Ovary (tissue), 3 donors: Measurements from ENCODE around the gene TSSC4.

Experiments
- CTCF ChIP-seq, 3 donors: fragments of 450-650 bp in 2 of 3; fragments of 200-600 bp in 1 of 3; IDR thresholded peaks; one replicate each; pipeline versions ENCODE4 v1.5.1 to v1.8.0; 2016 to 2022; ENCODE audit warnings: antibody characterized with exemption in 3 of 3, mild to moderate bottlenecking in 1 of 3
- POLR2A ChIP-seq: fragments of 450-650 bp; IDR thresholded peaks from one replicate; pipeline ENCODE4 v1.6.1; 2017; ENCODE audit warnings: antibody characterized with exemption, mild to moderate bottlenecking, moderate library complexity
- donor health status: DM: no; HTN: no; CAD: no.

- TF ChIP-seq CTCF (IDR thresholded peaks at IDR 0.05) (no peak), POLR2A (no peak)
These were observed 4.7 kb upstream of the TSSC4 start for GRCh38 chr11:2395856-2396255.
